GM21367 (cell line): ENCODE results near the gene HLA-E.
"Not testable (repeated sequence)": the region's sequence is repeated elsewhere in the genome, so short reads cannot be mapped to it uniquely, and the experiment has no call there.

Experiments used
- ATAC-seq: cut with Tn5 transposase; IDR thresholded peaks from one replicate; pipeline ENCODE4 v1.9.1; 2021; ENCODE audit not compliant: unreplicated experiment

The HLA-E gene

DNA sequence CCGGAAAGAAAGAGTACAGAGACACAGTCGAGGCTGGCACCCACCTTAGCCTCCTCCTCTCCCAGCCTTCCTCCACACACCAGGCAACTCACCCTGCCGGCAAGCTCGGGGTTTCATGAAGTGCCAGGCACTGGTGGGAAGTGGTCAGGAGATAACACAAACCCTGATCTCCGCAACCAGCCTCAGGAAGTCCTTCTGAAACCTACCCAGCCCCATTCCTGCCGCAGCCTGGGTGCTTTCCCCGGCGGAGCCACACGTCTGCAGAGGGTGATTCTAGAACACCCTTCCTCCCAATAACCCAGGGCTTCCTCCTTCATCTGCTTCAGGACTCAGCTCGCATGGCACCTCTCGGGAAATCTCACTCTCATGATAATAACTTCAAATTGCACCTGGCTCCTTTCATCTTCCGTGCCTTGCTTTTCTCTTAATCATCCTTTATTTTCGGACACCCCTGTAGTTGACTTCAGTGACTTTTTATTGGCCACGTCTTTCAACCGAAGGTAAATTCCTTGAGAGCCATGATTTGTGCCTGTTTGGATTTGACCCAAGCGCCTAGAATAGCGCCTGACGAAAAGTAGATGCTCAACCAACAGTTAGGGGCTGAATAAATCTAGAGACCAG, 8.7 kb upstream of the HLA-E start:
- no peak for ATAC-seq

DNA sequence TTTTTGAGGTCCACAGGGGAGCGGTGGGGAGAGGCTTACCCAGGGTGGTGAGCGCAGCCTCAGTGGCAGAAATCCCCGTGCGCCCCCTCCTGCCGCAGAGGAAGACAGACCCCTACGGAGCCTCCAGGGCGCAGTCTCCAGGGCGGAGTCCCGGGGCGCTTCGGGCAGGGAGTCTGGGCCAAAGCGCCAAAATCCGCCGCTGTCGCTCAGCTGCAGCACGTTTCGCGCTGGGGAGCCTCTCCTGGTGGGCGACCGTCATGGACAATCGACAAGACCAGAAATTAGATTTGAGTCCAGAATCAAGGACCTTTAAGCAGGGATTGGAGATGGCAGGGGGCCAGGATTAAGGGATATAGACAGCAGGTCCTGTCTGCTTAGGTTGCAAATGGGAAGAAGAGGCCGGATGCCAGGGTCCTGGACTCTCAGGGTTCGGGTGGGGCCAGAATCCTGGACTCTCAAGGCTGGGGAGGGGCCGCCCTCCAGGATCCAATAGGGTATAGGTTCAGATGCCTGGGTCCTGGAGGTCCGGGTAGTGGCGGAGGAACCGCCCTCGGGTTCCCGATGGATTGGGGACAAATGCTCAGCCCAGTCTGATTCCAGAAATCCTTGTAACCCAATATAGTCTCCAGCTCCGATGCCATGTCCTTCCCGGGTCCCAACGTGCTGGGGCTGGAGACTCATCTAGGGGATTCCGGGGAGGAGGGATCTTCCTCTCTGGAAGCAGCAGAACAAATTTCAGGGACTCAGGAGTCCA, 7.9 kb upstream of the HLA-E start:
- no peak for ATAC-seq

DNA sequence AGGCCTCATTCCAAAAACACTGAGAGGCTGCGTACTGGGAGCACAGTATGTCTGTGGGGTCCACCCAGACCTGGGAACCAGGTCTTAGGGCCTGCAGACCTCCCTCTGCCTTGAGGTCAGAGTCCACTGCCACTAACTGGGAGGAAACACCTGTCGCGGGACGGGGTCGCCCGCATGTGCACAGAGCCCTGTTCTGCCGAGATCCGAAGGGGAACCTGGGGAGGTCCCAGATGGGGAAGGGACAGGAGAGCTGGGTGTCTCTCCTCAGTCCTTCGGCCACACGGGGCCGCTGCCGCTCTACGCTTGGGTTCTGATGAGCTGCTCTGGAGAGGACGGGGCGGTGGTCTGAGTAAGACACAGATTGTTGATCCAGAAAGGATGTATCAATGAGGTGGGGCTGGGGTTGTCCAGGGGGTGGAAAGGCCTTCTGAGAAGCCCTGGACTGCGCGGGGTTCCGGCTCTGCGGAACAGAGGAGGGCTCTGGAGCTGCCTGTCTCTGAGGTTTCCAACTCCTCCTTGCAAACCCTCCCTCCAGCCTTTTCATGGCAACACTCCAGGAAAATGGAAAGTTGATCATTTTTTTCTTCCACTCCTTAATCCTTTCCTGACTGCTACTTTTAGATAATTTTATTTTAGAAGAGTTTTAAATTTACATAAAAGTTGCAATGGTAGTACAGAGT, 7.2 kb upstream of the HLA-E start:
- ATAC-seq, result peak; percentile 57

DNA sequence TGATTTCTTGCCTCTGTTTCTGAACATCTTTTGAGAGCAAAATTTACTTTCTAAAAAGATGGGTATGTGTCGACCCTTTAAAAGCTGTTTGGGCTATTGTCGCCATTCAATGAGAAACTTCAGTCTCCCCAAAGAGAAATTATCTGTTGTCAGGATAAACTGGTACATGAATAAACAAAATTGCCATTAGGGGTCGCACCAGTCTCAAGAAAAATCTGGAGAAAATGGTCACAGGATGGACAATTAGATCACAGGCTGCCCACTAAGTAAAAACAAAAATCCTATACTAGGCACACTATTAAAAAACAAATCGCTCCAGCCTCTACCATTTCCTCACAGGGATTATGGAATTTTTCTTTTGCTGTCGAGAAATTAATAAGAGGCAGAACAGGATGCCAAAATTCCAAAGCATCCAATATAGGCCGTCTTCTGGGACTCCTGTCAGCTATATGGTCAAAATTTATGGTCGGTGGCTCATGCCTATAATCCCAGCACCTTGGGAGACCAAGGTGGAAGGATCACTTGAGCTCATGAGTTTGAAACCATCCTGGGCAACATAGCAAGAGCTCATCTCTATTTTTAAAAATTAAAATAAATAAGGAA, 5.5 kb upstream of the HLA-E start:
- ATAC-seq, result no peak

DNA sequence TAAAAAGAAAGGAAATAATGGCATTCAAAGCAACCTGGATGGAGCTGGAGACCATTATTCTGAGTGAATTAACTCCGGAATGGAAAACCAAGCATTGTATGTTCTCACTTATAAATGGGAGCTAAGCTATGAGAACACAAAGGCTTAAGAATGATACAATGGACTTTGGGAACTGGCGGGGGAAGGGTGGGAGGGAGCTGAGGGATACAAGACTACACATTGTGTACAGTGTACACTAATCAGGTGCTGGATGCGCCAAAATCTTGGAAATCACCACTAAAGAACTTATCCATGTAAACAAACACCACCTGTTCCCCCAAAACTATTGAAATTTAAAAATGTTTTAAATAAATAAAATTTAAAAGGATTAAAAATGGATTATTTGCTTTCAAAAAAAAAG, 4.1 kb upstream of the HLA-E start:
- no peak for ATAC-seq

DNA sequence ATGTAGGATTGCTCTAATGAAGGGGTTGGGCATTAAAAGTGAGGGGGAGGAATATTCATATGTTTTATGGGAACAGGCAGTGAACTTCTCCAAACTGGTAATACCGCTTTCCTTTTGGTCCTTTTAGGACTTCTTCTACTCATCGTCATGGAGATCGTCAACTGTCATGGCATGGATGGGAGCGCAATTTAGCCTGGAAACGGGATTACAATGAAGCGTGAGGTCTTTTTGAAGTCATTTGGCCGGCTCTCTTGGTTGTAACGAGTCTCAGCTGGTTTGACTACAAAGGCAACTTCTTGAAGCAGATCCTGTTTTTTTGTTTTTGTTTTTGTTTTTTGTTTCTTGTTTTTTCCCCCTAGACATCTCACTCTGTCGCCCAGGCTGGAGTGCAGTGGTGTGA, 1.4 kb upstream of the HLA-E start:
- no peak for ATAC-seq

DNA sequence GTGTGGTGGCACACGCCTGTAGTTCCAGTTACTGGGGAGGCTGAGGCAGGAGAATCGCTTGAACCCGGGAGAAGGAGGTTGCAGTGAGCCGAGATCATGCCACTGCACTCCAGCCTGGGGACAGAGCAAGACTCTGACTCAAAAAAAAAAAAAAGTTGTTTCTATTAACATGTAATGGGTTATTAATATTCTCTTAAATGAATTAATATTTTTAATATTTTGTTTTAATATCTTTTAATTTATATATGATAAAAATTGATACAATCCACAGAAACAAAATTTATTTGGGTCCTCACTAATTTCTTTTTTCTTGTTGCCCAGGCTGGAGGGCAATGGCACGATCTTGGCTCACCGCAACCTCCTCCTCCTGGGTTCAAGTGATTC, 620 bp upstream of the HLA-E start:
- ATAC-seq, result not testable (repeated sequence)

DNA sequence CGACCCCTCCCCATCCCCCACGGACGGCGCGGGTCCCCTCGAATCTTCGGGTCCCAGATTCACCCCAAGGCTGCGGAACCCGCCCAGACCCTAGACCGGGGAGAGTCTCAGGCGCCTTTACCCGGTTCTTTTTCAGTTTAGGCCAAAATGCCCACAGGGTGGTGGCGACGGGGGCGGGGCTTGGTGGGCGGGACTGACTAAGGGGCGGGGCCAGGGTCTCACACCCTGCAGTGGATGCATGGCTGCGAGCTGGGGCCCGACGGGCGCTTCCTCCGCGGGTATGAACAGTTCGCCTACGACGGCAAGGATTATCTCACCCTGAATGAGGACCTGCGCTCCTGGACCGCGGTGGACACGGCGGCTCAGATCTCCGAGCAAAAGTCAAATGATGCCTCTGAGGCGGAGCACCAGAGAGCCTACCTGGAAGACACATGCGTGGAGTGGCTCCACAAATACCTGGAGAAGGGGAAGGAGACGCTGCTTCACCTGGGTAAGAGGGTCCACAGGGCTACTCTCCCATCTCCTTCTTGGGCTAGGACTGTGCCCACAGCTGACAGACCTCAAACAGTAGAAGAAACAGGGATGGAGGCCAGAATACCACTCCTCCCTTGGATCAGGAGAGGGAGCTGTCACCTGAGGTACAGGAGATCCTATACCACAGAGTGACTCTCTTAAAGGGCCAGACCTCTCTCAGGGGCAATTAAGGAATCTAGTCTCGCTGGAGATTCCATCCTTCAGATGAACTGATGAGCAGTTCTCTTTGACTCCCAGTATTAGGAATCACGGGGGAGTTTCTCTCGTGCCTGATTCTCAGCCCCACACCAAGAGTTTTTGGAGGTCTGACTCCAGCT, 942 bp downstream of the HLA-E start:
- ATAC-seq, result no peak

DNA sequence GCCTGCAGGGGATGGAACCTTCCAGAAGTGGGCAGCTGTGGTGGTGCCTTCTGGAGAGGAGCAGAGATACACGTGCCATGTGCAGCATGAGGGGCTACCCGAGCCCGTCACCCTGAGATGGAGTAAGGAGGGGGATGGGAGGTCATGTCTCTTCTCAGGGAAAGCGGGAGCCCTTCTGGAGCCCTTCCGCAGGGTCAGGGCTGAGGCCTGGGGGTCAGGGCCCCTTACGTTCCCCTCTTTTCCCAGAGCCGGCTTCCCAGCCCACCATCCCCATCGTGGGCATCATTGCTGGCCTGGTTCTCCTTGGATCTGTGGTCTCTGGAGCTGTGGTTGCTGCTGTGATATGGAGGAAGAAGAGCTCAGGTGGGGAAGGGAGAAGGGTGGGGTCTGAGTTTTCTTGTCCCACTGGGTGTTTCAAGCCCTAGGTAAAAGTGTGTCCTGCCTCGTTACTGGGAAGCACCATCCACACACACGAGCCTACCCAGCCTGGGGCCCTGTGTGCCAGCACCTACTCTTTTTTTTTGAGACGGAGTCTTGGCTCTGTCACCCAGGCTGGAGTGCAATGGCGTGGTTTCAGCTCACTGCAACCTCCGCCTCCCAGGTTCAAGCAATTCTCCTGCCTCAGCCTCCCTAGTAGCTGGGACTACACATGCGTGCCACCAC, 2.1 kb downstream of the HLA-E start:
- ATAC-seq, result not testable (repeated sequence)

DNA sequence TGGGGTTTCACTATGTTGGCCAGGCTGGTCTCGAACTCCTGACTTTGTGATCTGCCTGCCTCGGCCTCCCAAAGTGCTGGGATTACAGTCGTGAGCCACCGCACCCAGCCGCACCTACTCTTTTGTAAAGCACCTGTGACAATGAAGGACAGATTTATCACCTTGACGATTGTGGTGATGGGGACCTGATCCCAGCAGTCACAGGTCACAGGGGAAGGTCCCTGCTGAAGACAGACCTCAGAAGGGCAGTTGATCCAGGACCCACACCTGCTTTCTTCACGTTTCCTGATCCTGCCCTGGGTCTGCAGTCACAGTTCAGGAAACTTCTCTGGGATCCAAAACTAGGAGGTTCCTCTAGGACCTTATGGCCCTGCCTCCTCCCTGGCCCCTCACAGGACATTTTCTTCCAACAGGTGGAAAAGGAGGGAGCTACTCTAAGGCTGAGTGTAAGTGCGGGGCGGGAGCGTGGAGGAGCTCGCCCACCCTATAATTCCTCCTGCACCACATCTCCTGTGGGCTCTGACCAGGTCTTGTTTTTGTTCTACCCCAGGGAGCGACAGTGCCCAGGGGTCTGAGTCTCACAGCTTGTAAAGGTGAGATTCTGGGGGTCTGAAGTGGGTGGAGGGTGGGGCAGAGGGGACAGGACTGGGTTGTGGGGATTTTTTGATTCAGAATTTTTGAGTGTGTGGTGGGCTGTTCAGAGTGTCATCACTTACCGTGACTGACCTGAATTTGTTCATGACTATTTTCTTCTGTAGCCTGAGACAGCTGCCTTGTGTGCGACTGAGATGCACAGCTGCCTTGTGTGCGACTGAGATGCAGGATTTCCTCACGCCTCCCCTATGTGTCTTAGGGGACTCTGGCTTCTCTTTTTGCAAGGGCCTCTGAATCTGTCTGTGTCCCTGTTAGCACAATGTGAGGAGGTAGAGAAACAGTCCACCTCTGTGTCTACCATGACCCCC, 3.0 kb downstream of the HLA-E start:
- no peak for ATAC-seq

DNA sequence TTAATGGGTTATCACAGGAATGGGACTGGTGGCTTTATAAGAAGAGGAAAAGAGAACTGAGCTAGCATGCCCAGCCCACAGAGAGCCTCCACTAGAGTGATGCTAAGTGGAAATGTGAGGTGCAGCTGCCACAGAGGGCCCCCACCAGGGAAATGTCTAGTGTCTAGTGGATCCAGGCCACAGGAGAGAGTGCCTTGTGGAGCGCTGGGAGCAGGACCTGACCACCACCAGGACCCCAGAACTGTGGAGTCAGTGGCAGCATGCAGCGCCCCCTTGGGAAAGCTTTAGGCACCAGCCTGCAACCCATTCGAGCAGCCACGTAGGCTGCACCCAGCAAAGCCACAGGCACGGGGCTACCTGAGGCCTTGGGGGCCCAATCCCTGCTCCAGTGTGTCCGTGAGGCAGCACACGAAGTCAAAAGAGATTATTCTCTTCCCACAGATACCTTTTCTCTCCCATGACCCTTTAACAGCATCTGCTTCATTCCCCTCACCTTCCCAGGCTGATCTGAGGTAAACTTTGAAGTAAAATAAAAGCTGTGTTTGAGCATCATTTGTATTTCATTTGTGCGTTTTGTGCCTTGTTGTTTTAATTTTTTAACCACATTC, 4.4 kb downstream of the HLA-E start:
- no peak for ATAC-seq

DNA sequence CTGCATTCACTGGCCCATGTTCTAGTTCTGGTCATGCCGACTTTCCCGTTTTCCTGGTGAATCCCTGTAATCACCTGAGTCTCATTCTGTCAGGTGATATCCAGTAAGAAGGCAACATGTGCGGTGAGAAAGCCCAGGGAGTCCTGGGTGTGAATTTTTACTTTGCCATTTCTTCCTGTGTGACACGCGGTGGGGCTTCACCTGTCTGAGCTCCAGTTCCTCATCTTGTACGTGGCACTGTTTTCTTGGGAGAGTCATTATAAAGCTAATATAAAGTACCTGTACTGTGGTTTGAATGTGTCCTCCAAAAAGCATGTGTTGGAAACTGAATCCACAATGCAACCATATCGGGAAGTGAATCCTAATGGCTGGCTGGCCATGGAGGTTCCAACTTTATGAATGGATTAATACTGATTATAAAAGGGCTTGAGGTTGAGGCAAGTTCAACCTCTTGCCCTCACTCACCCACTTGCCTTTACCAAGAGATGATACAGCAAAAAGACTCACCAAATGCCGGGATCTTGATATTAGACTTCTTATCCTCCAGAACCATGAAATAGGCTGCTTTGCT, 5.1 kb downstream of the HLA-E start:
- no peak for ATAC-seq

DNA sequence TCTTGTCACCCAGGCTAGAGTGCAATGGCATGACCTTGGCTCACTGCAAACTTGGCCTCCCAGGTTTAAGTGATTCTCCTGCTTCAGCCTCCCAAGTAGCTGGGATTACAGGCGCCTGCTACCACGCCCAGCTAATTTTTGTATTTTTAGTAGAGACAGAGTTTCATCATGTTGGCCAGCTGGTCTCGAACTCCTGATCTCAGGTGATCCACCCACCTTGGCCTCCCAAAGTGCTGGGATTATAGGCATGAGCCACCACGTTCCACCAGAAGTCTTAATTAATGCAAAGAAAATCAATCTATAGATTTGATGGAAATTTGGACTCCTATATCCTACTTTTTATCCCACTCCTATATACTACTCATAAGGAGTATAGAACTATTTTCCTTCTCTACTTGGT, 5.8 kb downstream of the HLA-E start:
- ATAC-seq, result not testable (repeated sequence)

DNA sequence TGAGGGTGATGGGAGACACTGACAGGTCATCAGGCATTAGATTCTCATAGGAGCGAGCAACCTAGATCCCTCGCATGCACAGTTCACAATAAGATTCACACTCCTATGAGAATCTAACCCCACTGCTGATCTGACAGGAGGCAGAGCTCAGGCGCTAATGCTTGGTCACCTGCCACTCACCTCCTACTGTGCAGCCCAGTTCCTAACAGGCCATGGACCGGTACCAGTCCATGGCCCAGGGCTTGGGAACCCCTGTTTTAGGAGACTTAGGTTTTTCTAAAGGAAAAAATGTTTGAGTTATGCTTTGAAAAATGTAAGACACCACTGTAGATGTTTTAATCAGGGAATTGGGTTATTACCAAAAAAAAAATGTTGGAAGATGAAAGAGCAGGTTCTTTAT, 6.7 kb downstream of the HLA-E start:
- ATAC-seq, result no peak

DNA sequence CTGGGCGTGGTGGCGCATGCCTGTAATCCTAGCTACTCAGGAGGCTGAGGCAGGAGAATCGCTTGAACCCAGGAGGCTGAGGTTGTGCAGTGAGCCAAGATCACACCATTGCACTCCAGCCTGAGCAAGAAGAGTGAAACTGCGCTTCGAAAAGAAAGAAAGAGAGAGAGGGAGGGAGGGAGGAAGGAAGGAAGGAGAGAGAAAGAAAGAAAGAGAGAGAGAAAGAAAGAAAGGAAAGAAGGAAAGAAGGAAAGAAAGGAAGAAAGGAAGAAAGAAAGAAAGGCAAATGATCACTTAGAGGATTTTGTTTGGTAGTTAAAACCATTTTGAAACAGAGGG, 7.9 kb downstream of the HLA-E start:
- not testable (repeated sequence) for ATAC-seq

DNA sequence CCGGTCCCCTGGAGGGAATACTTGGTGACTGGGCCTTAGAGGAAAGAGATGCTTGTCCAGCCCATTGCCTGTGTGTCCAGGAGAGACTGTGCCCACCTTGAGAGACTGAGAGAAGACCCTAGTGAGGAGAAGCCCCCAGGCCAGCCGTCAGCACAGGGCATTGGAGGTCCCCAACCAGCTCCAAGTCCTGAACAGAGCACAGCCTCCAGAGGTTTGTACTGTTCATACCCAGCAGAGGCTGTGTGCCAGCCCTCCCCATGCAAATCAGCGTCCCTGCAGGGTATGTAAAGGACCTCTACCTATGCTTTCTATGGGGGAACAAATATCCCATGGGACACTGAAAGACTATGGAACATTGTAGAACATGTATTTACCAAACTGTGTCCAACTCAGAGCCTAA, 8.4 kb downstream of the HLA-E start:
- ATAC-seq, result no peak

DNA sequence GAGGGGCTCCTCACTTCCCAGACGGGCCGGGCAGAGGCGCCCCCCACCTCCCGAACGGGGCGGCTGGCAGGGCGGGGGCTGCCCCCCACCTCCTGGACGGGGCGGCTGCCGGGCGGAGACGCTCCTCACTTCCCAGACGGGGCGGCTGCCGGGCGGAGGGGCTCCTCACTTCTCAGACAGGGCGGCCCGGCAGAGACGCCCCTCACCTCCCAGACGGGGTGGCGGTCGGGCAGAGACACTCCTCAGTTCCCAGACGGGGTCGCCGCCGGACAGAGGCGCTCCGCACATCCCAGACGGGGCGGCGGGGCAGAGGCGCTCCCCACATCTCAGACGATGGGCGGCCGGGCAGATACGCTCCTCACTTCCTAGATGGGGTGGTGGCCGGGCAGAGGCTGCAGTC, 9.4 kb downstream of the HLA-E start:
- ATAC-seq, result not testable (repeated sequence)

DNA sequence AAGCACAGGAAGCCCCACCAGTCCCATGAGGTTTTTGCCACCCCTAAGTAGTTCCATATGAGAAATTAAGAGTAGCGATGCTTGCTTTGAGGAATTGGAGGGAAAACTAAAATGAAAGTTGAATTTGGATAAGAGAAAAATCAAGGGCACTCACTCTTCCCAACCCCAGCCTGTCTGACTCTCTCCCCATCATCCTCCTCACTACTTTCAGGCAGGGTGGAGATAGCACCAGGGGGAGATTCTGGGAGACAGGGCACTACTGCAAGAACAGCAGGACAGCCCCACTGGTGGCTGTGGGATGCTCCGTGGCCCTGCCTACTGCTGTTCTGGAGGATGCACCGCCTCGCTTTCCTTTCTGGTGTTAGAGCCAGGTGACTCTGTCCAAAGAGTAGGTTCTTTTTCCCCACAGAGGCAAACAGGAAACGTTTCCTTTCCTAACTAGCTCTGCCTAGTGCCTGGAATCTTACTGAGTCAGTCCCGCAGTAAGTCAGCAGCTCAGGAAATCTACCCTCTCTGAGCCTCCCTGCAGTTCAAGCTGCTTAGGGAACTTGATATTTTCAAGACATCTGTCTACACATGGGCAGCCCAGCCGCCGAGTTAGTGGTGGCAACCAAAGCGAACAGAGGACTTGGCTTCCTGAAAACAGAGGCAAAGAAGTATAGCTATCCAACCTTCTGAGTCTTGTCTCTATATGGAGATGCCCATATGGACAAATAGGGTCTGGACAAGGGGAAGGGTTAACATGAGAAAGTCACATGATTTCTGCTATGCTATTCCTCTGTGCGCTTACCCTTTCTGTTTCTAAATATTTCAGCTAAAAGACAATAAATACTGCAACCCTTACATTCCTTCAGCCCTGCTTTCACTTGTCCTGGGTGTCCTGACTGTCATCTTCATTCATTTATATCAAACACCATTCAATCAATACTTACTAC, 11.4 kb downstream of the HLA-E start:
- ATAC-seq, result no peak
